ENCODE data around the gene ALX4.

The ALX4 gene

DNA sequence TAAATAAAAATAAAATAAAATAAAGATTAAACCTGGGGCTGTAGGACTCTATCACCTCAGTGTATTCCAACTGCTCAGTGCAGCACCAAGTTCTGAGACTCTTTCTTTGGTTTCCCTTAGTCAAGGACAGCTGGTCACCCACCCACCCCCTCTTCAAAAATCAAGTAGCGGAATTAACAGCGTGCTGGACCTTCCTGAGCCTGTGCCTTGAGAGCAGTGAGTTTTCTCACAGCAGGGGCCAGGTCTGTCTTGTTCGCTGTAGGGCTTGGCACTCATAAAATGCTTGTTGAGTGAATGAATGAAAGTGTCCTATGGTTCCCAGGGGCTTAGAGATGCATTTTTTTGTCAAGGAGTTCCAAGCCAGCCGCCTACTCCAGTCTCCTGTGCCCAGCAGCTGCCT, 2.9 kb upstream of the ALX4 start:
- Histone ChIP-seq H3K27me3 (ENCODE audit: low read depth, low read length) (peaks cover 5% of the 10 kb centered on the region; the same call in 1 of the 2 replicates), H4K20me1 (ENCODE audit: insufficient read depth, low read length) (no peaks in the 10 kb centered on the region), H3K4me3 (ENCODE audit: low read length) (no peak overlapping the region), H3K4me1 (ENCODE audit: low read length) (no peaks in the 10 kb centered on the region), H3K79me2 (ENCODE audit: low read length) (no peaks in the 10 kb centered on the region), H3K36me3 (replicated peaks; ENCODE audit: low read depth, low read length) (no peaks in the 10 kb centered on the region), H2AFZ (ENCODE audit: low read depth, low read length) (no peak overlapping the region), H3K4me2 (ENCODE audit: low read length) (no peak overlapping the region), H3K9ac (ENCODE audit: low read length) (no peak overlapping the region), H3K9me3 (ENCODE audit: insufficient read depth, low read length) (no peaks in the 10 kb centered on the region), H3K27ac (ENCODE audit: low read length) (no peak overlapping the region)
- TF ChIP-seq, protein P1, sequence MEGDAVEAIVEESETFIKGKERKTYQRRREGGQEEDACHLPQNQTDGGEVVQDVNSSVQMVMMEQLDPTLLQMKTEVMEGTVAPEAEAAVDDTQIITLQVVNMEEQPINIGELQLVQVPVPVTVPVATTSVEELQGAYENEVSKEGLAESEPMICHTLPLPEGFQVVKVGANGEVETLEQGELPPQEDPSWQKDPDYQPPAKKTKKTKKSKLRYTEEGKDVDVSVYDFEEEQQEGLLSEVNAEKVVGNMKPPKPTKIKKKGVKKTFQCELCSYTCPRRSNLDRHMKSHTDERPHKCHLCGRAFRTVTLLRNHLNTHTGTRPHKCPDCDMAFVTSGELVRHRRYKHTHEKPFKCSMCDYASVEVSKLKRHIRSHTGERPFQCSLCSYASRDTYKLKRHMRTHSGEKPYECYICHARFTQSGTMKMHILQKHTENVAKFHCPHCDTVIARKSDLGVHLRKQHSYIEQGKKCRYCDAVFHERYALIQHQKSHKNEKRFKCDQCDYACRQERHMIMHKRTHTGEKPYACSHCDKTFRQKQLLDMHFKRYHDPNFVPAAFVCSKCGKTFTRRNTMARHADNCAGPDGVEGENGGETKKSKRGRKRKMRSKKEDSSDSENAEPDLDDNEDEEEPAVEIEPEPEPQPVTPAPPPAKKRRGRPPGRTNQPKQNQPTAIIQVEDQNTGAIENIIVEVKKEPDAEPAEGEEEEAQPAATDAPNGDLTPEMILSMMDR (IDR thresholded peaks at IDR 0.05; ENCODE audit: low read depth, low read length): no peak
- no peak for TF ChIP-seq EZH2phosphoT487 (IDR thresholded peaks at IDR 0.05; ENCODE audit: low read depth)

DNA sequence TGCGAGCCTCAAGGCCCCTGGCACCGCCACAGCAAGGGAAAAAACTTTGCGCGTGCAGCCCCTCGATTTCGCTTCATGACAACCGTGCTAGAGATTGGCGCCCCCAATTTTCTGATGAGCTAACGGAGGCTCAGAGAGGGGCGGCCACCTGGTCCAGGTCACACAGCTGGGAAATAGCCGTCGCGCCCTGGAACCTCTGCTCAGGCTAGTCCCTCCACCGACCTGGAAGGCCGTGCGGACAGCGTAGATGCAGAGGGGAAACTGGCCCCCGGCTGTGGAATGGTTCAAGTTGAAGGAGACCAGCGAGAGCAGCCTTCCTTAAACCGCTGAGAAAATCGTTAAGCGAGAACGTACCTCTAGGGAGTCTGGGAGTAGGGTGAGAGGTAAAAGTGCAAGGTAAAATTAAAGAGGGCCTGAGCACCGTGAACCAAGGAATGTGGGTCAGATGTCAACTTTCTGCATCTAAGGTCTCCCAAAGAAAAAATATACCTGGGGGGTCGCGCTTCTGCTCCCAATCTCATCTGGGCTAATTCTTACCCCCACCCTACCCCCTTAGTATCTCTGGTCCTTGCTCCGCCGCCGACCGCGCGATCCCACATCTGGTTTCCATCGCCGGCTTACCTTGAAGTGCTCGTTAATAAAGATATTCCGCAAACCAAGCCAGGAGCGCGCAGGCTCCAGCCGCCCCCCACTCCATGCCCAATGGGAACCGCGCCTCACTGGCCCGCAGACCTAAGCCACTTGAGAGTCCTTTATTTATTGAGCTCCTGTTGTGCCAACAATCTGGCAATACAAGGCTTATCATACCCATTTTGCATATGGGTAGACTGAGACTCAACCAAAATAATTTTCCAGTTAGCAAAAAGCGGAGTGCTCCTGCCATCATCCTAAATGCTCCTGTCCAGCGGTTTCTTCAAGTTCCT, 1.7 kb upstream of the ALX4 start:
- no peaks in the 10 kb centered on the region for H3K36me3 ChIP-seq (replicated peaks; ENCODE audit: low read depth, low read length)
- no peak for TF ChIP-seq EZH2phosphoT487 (IDR thresholded peaks at IDR 0.05; ENCODE audit: low read depth)
- TF ChIP-seq, protein P1 (IDR thresholded peaks at IDR 0.05; ENCODE audit: low read depth, low read length): no peak
- no peak overlapping the region for H2AFZ ChIP-seq (ENCODE audit: low read depth, low read length)
- H3K4me2 ChIP-seq (ENCODE audit: low read length): no peak overlapping the region
- H3K27ac ChIP-seq (ENCODE audit: low read length): no peak overlapping the region
- H3K4me1 ChIP-seq (ENCODE audit: low read length): no peaks in the 10 kb centered on the region
- H3K27me3 ChIP-seq (ENCODE audit: low read depth, low read length): peaks cover 5% of the 10 kb centered on the region; the same call in 1 of the 2 replicates
- H3K9ac ChIP-seq (ENCODE audit: low read length): no peak overlapping the region
- H3K4me3 ChIP-seq (ENCODE audit: low read length): no peak overlapping the region
- H3K79me2 ChIP-seq (ENCODE audit: low read length): no peaks in the 10 kb centered on the region
- no peaks in the 10 kb centered on the region for H4K20me1 ChIP-seq (ENCODE audit: insufficient read depth, low read length)
- no peaks in the 10 kb centered on the region for H3K9me3 ChIP-seq (ENCODE audit: insufficient read depth, low read length)

DNA sequence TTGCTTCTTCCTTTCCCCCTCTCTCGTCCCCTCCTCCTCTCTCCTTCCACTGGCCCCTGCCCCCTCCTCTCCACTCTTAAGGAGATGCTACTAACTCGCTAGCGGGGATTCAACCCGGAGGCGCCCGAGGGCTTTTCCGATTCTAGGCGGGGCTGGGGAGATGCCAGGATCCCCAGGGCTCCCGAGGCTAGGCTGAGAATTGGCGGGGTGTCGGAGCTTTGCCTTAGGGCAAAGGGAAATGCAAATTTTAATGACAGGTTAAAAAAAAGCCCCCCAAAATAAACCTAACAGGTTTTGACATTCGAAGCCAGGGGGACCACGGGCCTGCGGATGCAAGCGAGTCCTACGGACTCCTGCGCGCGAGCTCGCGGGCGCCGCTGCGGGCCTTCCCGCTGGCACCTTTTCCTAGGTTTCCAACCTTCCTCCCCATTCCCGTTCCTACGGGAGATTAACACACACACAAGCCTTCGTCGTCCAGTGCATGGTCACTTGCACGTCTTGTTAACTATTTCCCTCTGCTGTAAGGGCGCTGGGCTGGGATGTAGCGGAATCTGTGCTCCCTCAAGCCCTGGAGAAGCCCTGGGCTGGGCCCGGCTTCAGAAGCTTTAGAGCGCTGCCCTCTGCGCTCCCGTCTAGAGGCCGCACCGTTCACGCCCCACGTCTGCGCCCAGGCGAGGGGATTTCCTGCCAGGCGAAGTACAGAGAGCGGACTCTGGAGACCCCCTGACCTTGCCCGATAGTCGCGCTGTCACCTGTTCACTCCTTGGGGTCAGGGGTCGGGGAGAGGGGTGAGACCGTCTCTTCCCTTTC, 729 bp upstream of the ALX4 start:
- TF ChIP-seq, protein P1 (IDR thresholded peaks at IDR 0.05; ENCODE audit: low read depth, low read length): no peak
- TF ChIP-seq EZH2phosphoT487 (IDR thresholded peaks at IDR 0.05; ENCODE audit: low read depth): no peak

DNA sequence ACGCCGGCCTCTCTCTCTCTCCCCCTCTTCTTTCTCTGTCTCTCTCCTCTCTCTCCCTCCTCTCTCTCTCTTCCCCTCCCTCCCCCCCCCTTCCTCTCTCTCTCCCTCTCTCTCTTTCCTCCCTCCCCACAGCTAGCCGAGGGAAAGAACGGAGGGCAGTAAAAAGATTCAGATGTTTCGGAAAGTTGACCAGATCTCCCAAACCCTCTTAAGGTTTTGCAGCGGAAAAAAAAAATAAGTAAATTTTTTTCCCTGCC, 195 bp upstream of the ALX4 start:
- H3K4me3 ChIP-seq (ENCODE audit: low read length): no peak overlapping the region
- TF ChIP-seq EZH2phosphoT487 (IDR thresholded peaks at IDR 0.05; ENCODE audit: low read depth): no peak
- TF ChIP-seq, protein P1 (IDR thresholded peaks at IDR 0.05; ENCODE audit: low read depth, low read length): no peak
- no peak overlapping the region for H3K9ac ChIP-seq (ENCODE audit: low read length)
- H3K27me3 ChIP-seq (ENCODE audit: low read depth, low read length): peaks cover 5% of the 10 kb centered on the region; the same call in 1 of the 2 replicates
- H3K4me1 ChIP-seq (ENCODE audit: low read length): no peaks in the 10 kb centered on the region
- H3K9me3 ChIP-seq (ENCODE audit: insufficient read depth, low read length): no peaks in the 10 kb centered on the region
- H3K27ac ChIP-seq (ENCODE audit: low read length): no peak overlapping the region
- no peaks in the 10 kb centered on the region for H4K20me1 ChIP-seq (ENCODE audit: insufficient read depth, low read length)
- no peaks in the 10 kb centered on the region for H3K36me3 ChIP-seq (replicated peaks; ENCODE audit: low read depth, low read length)
- no peak overlapping the region for H2AFZ ChIP-seq (ENCODE audit: low read depth, low read length)
- no peaks in the 10 kb centered on the region for H3K79me2 ChIP-seq (ENCODE audit: low read length)
- no peak overlapping the region for H3K4me2 ChIP-seq (ENCODE audit: low read length)

More for the DNA sequence above, 729 bp upstream of the ALX4 start:
- Histone ChIP-seq H3K4me1 (ENCODE audit: low read length) (no peaks in the 10 kb centered on the region), H3K4me3 (ENCODE audit: low read length) (no peak overlapping the region), H3K4me2 (ENCODE audit: low read length) (no peak overlapping the region), H3K9me3 (ENCODE audit: insufficient read depth, low read length) (no peaks in the 10 kb centered on the region), H3K27me3 (ENCODE audit: low read depth, low read length) (peaks cover 5% of the 10 kb centered on the region; the same call in 1 of the 2 replicates), H3K79me2 (ENCODE audit: low read length) (no peaks in the 10 kb centered on the region), H3K27ac (ENCODE audit: low read length) (no peak overlapping the region), H4K20me1 (ENCODE audit: insufficient read depth, low read length) (no peaks in the 10 kb centered on the region), H3K9ac (ENCODE audit: low read length) (no peak overlapping the region), H3K36me3 (replicated peaks; ENCODE audit: low read depth, low read length) (no peaks in the 10 kb centered on the region), H2AFZ (ENCODE audit: low read depth, low read length) (no peak overlapping the region)
